H9 (cell line): Measurements from ENCODE around the gene CCSER1. TPM values are rescaled to one million over a fixed set of nuclear protein-coding genes. Genes with fewer than 3 reads are reported as not detected.

ENCODE experiments used
- DNase-seq: peaks from one replicate; pipeline ENCODE4 v3.0.0-alpha.2; 2017
- H2AFZ ChIP-seq: one replicate; pipeline ENCODE4 v1.6.1; 2013; ENCODE audit warnings: mild to moderate bottlenecking, low read length, control low read depth, moderate library complexity
- H2AK5ac ChIP-seq: 2 replicates; pipeline ENCODE4 v1.6.1; 2013; ENCODE audit warnings: low read length, control low read depth, mixed read lengths; ENCODE audit not compliant: insufficient read length
- H2BK120ac ChIP-seq: one replicate; pipeline ENCODE4 v1.6.1; 2013; ENCODE audit warnings: low read depth, mild to moderate bottlenecking, low read length, control low read depth, inconsistent platforms; ENCODE audit not compliant: poor library complexity, severe bottlenecking
- H2BK12ac ChIP-seq: 2 replicates; pipeline ENCODE4 v1.6.1; 2013; ENCODE audit warnings: low read length, control low read depth, mixed read lengths, low read depth; ENCODE audit not compliant: insufficient read length
- H2BK15ac ChIP-seq: 2 replicates; pipeline ENCODE4 v1.6.1; 2013; ENCODE audit warnings: low read depth, low read length, control low read depth
- H2BK20ac ChIP-seq: one replicate; pipeline ENCODE4 v1.6.1; 2013; ENCODE audit warnings: low read depth, mild to moderate bottlenecking, low read length, control low read depth, inconsistent platforms; ENCODE audit not compliant: poor library complexity, severe bottlenecking
- H2BK5ac ChIP-seq: 2 replicates; pipeline ENCODE4 v1.6.1; 2013; ENCODE audit warnings: low read length, control low read depth, mixed read lengths; ENCODE audit not compliant: insufficient read length
- H3K14ac ChIP-seq: 2 replicates; pipeline ENCODE4 v1.6.1; 2013; ENCODE audit warnings: low read length, control low read depth; ENCODE audit not compliant: insufficient read depth
- H3K18ac ChIP-seq: 2 replicates; pipeline ENCODE4 v1.6.1; 2013; ENCODE audit warnings: low read depth, mild to moderate bottlenecking, mixed read lengths, low read length, control low read depth; ENCODE audit not compliant: insufficient read length
- H3K23ac ChIP-seq: 2 replicates; pipeline ENCODE4 v1.6.1; 2013; ENCODE audit warnings: low read length, control low read depth, mixed read lengths, low read depth; ENCODE audit not compliant: insufficient read length
- H3K23me2 ChIP-seq: 2 replicates; pipeline ENCODE4 v1.6.1; 2013; ENCODE audit warnings: low read depth, mild to moderate bottlenecking, mixed read lengths, low read length, control low read depth; ENCODE audit not compliant: insufficient read length, poor library complexity, severe bottlenecking
- H3K27ac ChIP-seq: 2 replicates; pipeline ENCODE4 v1.5.1; 2013; ENCODE audit warnings: low read length, control low read depth, mixed read lengths, low read depth; ENCODE audit not compliant: insufficient read length
- H3K27me3 ChIP-seq: 2 replicates; pipeline ENCODE4 v1.6.1; 2013; ENCODE audit warnings: low read length, control low read depth, inconsistent platforms; ENCODE audit not compliant: insufficient read depth
- H3K4ac ChIP-seq: 2 replicates; pipeline ENCODE4 v1.6.1; 2013; ENCODE audit warnings: low read depth, mild to moderate bottlenecking, control low read depth, inconsistent platforms, low read length, moderate library complexity
- H3K4me1 ChIP-seq: 2 replicates; pipeline ENCODE4 v1.6.1; 2013; ENCODE audit warnings: low read length, control low read depth, inconsistent platforms; ENCODE audit not compliant: insufficient read depth
- H3K4me2 ChIP-seq: 2 replicates; pipeline ENCODE4 v1.6.1; 2013; ENCODE audit warnings: low read length, control low read depth, mixed read lengths; ENCODE audit not compliant: insufficient read length, insufficient read depth
- H3K56ac ChIP-seq: 2 replicates; pipeline ENCODE4 v1.6.1; 2013; ENCODE audit warnings: low read depth, mild to moderate bottlenecking, mixed read lengths, low read length, control low read depth; ENCODE audit not compliant: insufficient read length
- H3K79me1 ChIP-seq: 2 replicates; pipeline ENCODE4 v1.6.1; 2013; ENCODE audit warnings: low read depth, mild to moderate bottlenecking, moderate library complexity, low read length, control low read depth, inconsistent platforms; ENCODE audit not compliant: insufficient read depth, poor library complexity, severe bottlenecking
- H3K79me2 ChIP-seq: 2 replicates; pipeline ENCODE4 v1.6.1; 2013; ENCODE audit warnings: low read length, control low read depth, inconsistent platforms; ENCODE audit not compliant: insufficient read depth
- H3K9ac ChIP-seq: 2 replicates; pipeline ENCODE4 v1.6.1; 2013; ENCODE audit warnings: low read length, control low read depth, mixed read lengths; ENCODE audit not compliant: insufficient read length; ENCODE audit errors: extremely low read depth
- H3K9me3 ChIP-seq: one replicate; pipeline ENCODE4 v1.6.1; 2013; ENCODE audit warnings: low read depth, low read length, inconsistent platforms; ENCODE audit not compliant: control insufficient read depth
- H3T11ph ChIP-seq: one replicate; pipeline ENCODE4 v1.6.1; 2013; ENCODE audit warnings: mild to moderate bottlenecking, low read length, control low read depth, inconsistent platforms
- H4K20me1 ChIP-seq: one replicate; pipeline ENCODE4 v1.6.1; 2013; ENCODE audit not compliant: control insufficient read depth, insufficient read length, insufficient read depth
- H4K5ac ChIP-seq: 2 replicates; pipeline ENCODE4 v1.6.1; 2013; ENCODE audit warnings: low read depth, mild to moderate bottlenecking, mixed read lengths, low read length, control low read depth; ENCODE audit not compliant: insufficient read length
- H4K8ac ChIP-seq: replicated peaks from 2 replicates; pipeline ENCODE4 v1.6.1; 2013; ENCODE audit warnings: low read length, control low read depth, mixed read lengths, low read depth; ENCODE audit not compliant: insufficient read length
- H4K91ac ChIP-seq: 2 replicates; pipeline ENCODE4 v1.6.1; 2013; ENCODE audit warnings: low read depth, mild to moderate bottlenecking, moderate library complexity, mixed read lengths, low read length, control low read depth; ENCODE audit not compliant: insufficient read length
- H3K27ac Mint-ChIP-seq, 3 experiments: 2 replicates in 2 of 3; 3 replicates in 1 of 3; pipeline ENCODE4 v1.8.0; 2020 to 2021; ENCODE audit warnings: mixed read lengths in 3 of 3, mild to moderate bottlenecking in 1 of 3, moderate library complexity in 1 of 3
- H3K27me3 Mint-ChIP-seq: 2 replicates; pipeline ENCODE4 v1.8.0; 2021; ENCODE audit warnings: low read depth, mild to moderate bottlenecking, moderate library complexity, mixed read lengths
- H3K36me3 Mint-ChIP-seq, 3 experiments: 2 replicates in 2 of 3; 3 replicates in 1 of 3; pipeline ENCODE4 v1.8.0; 2020 to 2021; ENCODE audit warnings: low read depth in 3 of 3, mixed read lengths in 3 of 3; ENCODE audit not compliant: insufficient read depth in 1 of 3
- H3K4me1 Mint-ChIP-seq, 2 experiments: 2 replicates each; pipeline ENCODE4 v1.8.0; 2020; ENCODE audit warnings: mixed read lengths in 2 of 2
- H3K4me3 Mint-ChIP-seq, 2 experiments: 2 replicates in 1 of 2; 3 replicates in 1 of 2; pipeline ENCODE4 v1.8.0; 2020 to 2021; ENCODE audit warnings: mild to moderate bottlenecking in 2 of 2, mixed read lengths in 2 of 2, moderate library complexity in 1 of 2
- H3K9me3 Mint-ChIP-seq, 2 experiments: 2 replicates in 1 of 2; 3 replicates in 1 of 2; pipeline ENCODE4 v1.8.0; 2020; ENCODE audit warnings: mild to moderate bottlenecking in 2 of 2, mixed read lengths in 2 of 2, moderate library complexity in 1 of 2
- CTCF ChIP-seq: fragments of 200-600 bp; sonication (generic); conservative IDR thresholded peaks from 3 replicates; pipeline ENCODE4 v1.8.0; 2021; ENCODE audit warnings: antibody characterized with exemption, mild to moderate bottlenecking
- WGBS: extraction: QIAGEN DNeasy Blood & Tissue Kit; methylation state at CpG from one replicate; pipeline ENCODE4 v1.1.7; 2013; ENCODE audit warnings: missing lambda C conversion rate, low lambda C conversion rate, mixed read lengths; ENCODE audit not compliant: insufficient read length; ENCODE audit errors: extremely low coverage; 5-methylcytosine and 5-hydroxymethylcytosine counted together
- total RNA-seq: library from RNA; stranded (reverse); gene quantifications from 2 replicates; pipeline ENCODE4 v1.2.1, GENCODE V29; 2021

Gene CCSER1
- total RNA-seq, 1 experiment from 2014 or later = 0.37 TPM

DNA sequence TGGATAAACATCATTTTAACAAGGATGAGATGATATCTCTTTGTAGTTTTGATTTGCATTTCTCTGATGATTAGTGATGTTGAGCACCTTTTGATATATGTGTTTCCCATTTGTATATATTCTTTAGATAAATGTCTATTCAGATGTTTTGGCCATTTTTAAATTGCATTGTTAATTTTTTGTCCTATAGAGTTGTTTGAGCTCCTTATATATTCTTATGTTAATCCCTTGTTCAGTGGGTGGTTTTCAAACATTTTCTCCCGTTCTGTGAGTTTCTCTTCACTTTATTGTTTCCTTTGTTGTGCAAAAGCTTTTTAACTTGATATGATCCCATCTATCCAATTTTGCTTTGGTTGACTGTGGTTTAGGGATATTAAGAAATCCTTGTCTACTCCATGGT, 606.0 kb downstream of the CCSER1 start:
- Histone ChIP-seq H4K91ac (no peak overlapping the region), H3K79me1 (no peaks in the 10 kb centered on the region), H3K27ac (no peak overlapping the region), H3K56ac (no peak overlapping the region), H3K23me2 (no peaks in the 10 kb centered on the region), H2BK120ac (no peak overlapping the region), H2AK5ac (no peak overlapping the region), H3K23ac (no peak overlapping the region), H4K20me1 (no peaks in the 10 kb centered on the region), H3K27me3 (no peaks in the 10 kb centered on the region), H3K79me2 (no peaks in the 10 kb centered on the region), H2AFZ (no peak overlapping the region), H3K18ac (no peak overlapping the region), H2BK20ac (no peak overlapping the region), H3K9me3 (no peaks in the 10 kb centered on the region), H3K4ac (no peak overlapping the region), H2BK15ac (no peak overlapping the region), H3K14ac (no peak overlapping the region), H3K4me1 (no peaks in the 10 kb centered on the region; the same call in 1 of the 2 replicates), H4K5ac (no peak overlapping the region), H3K9ac (no peak overlapping the region), H2BK5ac (no peak overlapping the region), H2BK12ac (no peak overlapping the region), H4K8ac (no peak overlapping the region), H3K4me2 (no peak overlapping the region), H3T11ph (no peak overlapping the region)
- Mint-ChIP-seq H3K36me3 (0 out of 7 replicates have a peak, but pooled peaks cover 0 to 12% (median 0%) of the 10 kb centered on the region in 3 experiments), H3K4me1 (peaks cover 22 to 26% of the 10 kb centered on the region in 2 experiments), H3K27me3 (no peaks in the 10 kb centered on the region), H3K27ac (no peak overlapping the region; a peak in 2 of 7 replicates), H3K4me3 (no peak overlapping the region), H3K9me3 (no peaks in the 10 kb centered on the region)
- TF ChIP-seq CTCF = no peak
- WGBS = no CpG with 5 or more reads among the region's 1 CpG
- no peak for DNase-seq
